Pons (tissue), 1 donor: Measurements from ENCODE around the gene CD2.

Experiments used
- DNase-seq: peaks from one replicate; pipeline ENCODE4 v3.0.0-alpha.2; 2016; ENCODE audit warnings: low spot score

CD2 gene

DNA sequence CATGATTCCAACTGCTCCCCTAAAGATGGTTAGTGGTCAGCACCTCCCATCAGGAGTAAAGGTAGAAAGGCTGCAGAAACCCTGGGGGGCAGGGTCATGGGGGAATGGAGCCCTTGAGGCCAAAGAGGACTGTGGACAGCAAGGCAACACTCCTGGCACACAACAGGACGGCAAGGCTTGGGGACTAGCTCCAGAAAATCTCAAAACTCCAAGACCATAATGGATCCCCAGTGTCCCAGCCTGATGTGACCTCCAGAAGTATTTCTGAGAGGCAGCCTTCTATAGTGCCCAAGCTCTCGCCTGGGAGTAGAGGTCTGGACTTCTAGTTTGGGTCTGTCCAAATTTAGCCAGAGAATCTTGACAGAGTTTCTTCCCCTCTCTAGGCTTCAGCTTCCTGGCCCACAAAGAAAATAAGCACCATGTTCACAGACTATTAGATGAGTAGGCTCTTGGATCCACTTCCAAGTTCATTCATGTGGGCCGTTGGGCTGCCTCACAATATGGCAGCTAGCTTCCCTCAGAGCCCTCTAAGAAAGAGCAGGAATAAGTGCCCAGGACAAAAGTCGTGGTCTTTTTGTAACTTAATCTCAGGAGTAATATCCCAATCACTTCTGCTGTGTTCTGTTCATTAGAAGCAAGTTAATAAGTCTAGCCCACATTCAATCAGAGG lies 6.9 kb downstream of the CD2 start:
- no peak for DNase-seq

DNA sequence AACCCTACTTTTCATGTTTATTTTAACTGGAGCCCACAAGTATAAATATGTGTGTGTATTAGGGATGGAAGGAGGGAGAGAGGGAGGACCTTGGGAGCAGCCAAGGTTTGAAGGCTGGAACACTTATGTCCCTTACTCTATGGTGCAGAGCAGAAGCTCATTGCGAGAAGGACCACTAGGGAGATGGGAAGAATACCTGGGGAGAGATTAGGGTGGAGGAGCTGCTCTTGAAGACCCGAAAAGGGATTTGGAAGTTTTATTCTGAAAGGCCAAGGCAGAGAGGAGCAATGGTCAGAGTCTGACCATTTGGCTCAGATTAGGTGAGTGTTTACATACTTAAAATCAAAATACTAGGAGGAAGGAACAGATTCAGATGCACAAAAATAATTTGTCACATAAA lies 8.1 kb downstream of the CD2 start:
- DNase-seq, result no peak

DNA sequence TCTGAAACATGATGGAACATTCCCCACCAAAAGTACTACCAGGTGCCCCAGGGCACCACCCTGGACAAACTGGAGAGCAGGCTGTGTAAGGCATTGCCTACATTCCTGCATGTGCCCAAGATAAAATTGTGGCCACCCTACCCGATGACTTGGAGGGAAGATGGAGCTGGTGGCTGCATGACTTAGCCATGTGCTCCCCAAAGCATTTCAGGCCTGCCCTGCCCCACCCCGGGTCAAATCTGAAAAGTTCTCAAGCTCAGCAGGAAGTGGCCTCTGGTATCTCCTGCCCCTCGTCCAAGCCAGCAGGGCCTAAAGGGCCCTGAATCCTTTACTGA lies 8.5 kb downstream of the CD2 start:
- DNase-seq, result no peak

DNA sequence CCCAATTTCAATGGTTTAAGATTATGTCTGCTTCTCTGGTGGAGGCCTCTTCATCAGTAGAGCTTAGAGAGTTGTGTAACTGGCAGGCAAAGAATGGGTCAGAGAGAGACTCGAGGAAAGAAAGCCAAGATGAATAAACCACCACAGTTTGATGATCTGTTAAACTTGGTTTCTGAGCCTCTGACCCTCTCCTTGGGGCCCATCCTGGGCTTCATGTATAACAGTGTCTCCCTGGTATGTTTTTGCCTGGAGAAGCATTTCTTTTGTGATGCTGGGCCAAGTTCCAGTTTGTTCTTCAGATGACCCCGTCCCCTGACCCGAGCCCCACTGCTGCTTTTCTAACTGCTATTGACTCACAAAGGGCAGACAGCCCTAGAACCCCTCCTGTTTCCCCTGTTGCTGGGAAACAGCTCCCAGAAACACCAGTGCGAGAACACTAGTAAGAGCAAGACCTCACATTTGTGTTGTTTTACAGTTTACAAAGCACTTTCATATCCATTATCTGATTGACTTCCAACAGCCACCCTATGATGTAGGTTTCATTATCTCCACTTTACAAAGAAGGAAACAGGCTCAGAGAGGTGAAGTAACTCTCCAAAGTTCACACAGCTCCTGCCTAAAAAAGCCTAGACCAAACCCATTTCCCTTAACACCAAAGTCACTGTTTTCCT lies 9.0 kb downstream of the CD2 start:
- no peak for DNase-seq

DNA sequence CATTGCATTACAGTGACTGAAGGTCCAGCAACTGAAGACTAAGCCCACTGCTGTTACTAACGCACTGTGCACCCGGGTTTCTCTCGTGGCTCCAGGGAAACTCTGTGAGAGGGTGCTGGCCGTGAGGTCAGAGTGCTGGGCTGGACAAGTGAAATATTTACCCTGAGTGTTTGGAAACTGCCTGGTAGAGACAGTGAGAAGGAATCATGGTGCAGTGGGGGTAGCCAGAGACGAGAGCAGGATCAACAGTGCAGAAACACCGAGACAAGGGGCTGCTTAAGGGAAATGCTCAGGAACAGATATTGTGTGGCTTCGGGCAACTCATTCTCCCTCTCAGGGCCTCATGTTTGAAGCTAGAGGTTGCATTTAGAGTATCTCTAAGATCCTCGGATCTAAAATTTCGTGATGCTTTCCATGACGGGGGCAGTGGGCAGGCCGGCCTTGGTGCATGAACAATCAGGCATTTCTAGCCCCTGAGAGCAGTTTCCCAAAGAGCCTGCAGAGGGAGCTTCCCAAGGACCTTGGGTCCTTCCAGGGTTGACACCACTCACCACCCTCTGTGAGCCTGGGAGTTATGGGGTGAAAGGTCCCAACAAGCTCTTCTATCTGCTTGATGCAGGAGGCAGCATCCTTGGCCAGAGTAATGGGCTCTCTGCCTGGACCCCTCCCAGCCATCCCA lies 9.7 kb downstream of the CD2 start:
- no peak for DNase-seq

DNA sequence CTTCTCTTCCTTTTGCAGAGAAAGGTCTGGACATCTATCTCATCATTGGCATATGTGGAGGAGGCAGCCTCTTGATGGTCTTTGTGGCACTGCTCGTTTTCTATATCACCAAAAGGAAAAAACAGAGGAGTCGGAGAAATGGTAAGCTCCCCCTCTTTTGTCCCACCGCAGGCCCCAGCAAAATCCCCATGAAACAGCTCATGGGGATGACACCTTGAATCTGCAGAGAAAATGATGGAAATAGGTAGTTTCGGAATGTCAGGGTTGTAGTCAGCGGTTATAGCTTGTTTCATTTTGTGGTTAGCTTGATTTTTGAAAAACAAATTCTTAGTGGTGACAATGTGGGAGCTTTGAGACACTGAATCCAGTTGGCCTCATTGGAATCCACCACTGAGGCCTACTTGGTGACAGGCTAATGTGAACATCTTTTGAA lies 10.3 kb downstream of the CD2 start:
- no peak for DNase-seq

DNA sequence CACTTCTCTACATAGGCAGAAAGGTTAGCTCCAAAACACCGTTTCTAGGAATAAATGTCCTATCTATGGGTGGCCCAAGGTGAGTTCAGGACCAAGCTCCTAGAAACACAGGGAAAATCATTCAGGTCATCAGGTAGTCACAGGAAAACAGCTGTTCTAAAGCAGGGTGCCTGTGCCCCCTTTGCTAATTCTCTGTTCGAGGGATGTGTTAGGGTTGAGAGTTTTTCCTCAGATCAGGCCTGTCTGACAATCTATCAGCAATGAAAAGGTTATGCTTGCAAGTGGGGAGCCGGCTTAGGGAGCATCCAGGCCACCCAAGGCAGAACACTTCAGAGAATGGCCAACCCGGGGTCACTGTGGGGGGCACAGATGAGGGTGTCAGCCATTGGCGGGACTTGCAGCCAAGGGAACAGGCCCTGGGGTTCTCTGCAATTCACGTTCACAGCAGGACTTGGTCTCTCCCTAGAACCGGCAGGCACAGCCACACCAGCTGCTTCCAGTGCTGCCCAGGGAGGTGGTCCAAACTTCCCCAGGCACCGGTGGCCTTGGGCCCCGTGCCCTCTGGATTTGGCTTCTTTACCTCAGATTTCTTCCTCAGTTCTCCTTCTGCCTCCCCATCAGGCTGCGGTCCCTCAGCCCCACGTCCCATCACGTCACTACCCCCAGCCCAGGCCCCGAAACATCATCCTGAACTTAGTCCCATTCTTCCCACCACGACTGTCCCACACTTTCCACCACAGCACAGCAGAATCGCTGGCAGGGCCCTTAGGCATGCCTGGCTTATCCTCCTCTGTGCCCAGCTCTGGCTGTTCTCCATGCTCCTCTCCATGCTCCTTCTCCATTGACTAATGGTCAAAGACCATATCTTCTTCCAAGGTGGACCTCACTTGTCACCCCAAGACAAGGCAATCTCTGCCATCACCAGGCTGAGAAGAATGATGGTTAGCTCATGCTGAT lies 11.0 kb downstream of the CD2 start:
- DNase-seq, result no peak

DNA sequence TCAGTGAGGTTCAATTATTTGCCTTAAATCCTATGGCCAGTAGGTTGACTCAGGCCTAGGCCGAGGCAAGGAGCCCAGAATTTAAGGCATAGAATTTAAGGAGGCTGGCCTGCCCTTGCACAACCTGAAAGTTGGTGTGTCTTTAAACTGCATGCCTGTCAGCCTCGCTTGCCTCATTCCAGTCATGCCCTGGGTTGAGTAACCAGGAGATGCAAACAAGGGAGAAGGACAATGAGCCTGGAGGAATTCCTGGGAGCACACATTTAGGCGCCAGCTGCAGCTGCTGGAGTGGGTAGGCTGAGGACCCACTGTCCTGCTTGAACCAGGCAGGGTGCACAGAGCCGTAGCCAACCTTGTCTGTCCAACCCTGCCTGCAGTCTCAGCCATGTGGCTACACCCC lies 11.7 kb downstream of the CD2 start:
- DNase-seq, result no peak

DNA sequence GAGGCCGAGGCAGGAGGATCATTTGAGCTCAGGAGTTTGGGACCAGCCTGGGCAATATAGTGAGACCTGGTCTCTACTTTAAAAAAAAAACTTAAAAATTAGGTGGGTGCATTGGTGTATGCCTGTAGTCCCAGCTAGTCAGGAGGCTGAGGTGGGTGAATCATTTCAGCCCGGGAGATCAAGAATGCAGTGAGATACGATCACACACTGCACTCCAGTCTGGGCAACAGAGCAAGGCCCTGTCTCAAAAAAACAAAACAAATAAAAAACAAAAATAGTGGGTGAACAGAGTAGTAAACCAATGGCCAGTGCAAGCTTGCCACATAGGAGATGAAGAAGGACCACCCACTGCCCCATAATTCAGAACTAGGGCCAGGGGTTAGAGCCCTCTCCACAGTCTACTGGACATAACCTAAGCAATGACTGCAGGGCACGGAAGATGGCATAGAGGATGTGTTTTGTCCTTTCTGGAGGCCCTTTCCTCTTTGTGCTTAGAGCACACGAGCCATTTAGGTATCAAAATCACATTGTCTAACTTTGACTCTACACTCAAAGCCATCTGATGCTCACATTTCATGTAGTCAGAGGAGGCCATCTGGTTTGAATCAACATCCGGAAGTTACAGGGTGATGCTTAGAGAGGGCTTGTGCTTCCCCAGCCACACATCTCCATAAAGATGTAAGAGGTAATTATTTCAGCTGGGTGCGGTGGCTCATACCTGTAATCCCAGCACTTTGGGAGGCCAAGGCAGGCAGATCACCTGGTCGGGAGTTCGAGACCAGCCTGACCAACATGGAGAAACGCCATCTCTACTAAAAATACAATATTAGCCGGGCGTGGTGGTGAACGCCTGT lies 12.6 kb downstream of the CD2 start:
- no peak for DNase-seq

DNA sequence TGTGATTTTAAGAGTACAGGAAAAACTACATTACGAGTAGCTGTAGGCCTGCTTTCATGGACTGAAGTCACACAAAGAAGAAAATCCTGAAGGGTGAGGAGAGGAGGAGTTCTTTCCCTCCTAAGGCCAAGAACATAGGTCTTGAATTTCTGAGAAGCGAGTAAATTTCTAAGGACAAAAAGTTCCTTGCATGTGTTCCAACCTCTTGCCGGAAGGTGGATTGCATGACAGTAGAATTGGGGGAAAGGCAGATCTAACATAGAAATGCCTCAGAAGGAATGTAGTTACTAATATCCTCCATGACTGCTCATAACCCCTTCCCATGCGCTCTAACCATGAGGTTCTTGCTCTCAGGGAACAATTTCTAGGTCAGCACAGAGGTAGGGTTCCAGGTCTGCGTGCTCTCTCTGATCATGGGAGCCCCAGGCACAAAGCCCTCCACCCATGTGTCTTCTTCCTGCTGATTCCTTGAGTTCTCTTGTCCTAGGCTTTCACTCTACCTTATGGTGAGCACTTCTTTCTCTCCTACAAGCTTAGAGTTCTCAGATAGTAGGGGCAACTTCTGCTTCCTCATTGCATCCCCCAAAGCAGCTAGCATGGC lies 13.7 kb downstream of the CD2 start:
- DNase-seq, result no peak

DNA sequence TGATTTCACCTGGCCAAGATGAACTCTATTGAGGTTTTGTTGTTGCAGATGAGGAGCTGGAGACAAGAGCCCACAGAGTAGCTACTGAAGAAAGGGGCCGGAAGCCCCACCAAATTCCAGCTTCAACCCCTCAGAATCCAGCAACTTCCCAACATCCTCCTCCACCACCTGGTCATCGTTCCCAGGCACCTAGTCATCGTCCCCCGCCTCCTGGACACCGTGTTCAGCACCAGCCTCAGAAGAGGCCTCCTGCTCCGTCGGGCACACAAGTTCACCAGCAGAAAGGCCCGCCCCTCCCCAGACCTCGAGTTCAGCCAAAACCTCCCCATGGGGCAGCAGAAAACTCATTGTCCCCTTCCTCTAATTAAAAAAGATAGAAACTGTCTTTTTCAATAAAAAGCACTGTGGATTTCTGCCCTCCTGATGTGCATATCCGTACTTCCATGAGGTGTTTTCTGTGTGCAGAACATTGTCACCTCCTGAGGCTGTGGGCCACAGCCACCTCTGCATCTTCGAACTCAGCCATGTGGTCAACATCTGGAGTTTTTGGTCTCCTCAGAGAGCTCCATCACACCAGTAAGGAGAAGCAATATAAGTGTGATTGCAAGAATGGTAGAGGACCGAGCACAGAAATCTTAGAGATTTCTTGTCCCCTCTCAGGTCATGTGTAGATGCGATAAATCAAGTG lies 14.3 kb downstream of the CD2 start:
- DNase-seq, result no peak

DNA sequence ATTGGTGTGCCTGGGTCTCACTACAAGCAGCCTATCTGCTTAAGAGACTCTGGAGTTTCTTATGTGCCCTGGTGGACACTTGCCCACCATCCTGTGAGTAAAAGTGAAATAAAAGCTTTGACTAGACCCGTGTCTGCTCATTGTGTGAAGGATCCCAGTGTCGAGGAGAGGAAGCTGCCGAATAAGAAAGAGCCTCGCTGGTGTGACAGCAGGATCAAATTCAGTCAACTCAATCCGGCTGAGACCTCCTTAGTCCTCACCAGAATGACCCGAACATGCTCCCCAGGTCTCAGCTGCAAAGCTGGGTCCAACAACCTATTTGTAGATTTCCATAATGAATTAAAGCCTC lies 14.8 kb downstream of the CD2 start:
- no peak for DNase-seq

DNA sequence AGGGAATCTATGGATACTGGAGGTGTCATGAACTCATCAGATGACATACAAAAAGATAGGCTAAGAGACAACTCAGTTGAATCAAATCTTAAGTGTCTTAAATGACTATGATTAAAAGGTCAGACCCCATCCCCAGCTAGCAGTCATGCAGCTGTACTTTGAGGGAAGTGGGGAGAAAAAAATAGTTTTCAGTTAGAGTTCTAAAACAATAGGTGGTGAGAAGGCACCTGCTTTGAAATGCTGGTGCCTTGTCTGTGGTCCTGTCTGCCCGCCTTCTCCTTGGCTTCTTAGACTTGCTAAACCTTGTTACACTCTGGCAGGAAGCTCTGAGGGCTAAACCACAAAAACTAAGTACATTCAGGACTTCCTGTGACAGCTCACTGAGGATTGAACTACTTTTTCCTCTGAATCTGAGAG lies 15.3 kb downstream of the CD2 start:
- DNase-seq, result no peak

DNA sequence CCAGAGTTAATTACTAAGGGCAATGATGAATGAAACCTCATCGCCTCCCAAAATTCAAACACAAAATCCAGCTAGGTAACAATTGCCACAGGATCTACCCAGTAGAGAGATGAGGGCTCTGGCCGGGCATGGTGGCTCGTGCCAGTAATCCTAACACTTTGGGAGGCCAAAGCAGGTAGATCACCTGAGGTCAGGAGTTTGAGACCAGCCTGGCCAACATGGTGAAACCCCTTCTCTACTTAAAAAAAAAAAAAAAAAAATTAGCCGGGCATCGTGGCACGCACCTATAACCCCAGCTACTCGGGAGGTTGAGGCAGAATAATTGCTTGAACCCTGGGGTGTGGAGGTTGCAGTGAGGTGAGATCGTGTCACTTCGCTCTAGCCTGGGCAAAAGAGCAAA lies 15.8 kb downstream of the CD2 start:
- no peak for DNase-seq

DNA sequence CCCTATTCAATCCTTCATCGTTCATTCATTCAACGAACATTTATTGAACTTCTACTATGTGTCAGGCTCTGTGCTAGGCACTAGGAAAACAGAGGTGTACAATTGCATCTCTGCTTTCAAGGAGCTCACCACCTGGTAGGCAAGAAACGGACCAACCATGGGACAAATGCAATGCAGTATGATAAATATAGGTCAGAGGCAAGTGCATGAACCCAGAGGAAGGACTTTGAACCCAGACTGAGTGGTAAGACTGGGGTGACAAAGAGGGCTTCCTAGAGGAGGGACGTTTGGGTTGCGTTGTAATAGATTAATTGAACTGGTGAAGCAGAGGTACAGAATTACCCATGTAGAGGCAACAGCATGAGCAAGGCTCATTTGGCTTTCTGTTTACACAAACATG lies 16.4 kb downstream of the CD2 start:
- DNase-seq, result no peak

DNA sequence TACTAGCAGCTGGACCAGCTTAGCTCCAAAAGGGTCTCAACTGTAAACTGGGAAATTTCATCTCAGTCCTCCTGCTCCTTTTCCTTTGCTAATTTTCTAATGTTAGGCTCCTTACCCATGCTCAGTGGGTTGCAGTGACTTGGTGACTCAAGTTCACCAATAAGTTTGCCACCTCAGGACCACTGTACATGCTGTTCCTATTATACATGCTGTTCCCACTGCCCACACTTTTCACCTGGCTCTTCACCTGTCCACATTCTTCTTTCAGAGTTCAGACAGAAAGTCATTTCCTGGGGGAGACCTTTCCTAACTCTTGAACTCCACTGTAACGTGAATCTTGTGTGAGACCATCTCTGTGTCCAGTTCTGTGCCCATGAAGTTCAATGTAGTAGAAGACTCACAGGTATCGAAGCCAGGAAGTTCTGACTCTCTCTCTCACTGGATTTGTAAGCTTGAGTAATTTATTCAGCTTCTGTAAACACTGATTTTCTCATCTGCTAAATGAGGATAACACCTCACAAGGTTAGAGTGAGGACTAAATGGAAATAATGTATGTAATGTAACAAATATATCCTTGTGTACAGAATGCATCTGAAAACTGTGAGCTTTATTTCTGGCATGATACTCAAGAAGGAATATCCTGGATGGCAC lies 17.9 kb downstream of the CD2 start:
- no peak for DNase-seq

DNA sequence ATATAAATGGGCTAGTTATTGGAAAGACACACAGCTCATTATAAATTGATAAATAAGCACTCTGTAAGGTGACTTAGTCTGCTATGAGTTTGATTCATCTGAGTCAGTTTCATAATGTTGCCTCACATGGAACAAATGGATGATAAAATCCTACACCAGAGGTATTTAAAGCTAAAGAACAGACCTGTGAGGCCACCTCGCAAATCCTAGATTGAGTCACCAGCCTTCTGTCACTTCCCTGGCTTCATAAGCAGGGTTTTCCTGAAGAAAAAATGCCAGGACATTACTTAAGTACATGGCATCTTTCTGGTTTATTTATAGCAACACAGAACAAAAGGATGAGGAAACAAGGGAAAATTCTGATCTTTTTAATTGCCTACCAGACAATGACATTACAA lies 18.4 kb downstream of the CD2 start:
- DNase-seq, result no peak

DNA sequence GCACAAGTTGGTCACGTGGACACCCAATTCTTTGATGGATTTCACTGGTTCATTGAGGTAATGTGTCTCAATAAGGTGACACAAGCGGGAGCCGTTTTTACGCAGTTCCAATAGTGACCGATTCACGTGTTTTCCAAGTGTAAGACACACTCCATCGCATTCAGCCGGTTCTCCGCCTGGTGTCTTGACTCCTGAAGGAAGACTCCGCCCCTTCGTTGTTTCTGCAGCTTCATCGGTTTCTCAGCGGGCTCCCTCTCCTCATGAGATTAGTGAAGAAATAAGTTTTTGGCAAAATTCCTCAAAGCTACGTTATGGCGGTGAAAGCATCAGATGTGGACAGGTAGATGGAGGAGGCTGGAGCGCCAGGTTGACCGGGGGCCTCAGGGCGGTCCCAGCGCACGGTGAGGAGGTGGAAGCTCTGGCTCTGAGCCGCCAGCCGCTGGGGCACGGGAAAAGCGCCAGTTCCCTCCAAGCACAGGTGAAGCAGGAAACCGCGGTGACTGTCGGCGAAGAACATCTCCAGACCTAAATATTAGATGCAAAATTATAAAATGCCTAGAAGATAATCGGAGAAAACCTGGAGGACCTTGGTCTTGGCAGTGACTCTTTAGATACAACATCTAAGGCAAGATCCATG lies 21.0 kb downstream of the CD2 start:
- no peak for DNase-seq
